K562 (cell line): ENCODE data around the gene DDOST. TPM values are rescaled to one million over a fixed set of nuclear protein-coding genes. Genes with fewer than 3 reads are reported as not detected.

Source experiments
- CBFA2T2 ChIP-seq: fragments of 450-650 bp; conservative IDR thresholded peaks from 2 replicates; pipeline ENCODE4 v1.6.1; 2017; ENCODE audit warnings: mild to moderate bottlenecking
- CBX3 ChIP-seq, 2 experiments: IDR thresholded peaks; 1 replicate in 1 of 2; 2 replicates in 1 of 2; pipeline ENCODE4 v1.6.1; 2012; ENCODE audit warnings: inconsistent platforms in 2 of 2, low read length in 2 of 2, borderline replicate concordance in 1 of 2, control low read depth in 1 of 2
- GABPB1 ChIP-seq: sonication (generic); formaldehyde crosslinking; IDR thresholded peaks from 2 replicates; pipeline ENCODE4 v1.8.0; 2022; ENCODE audit warnings: mild to moderate bottlenecking, missing genetic modification reagents
- HDAC2 ChIP-seq: fragments of 450-650 bp; IDR thresholded peaks from 2 replicates; pipeline ENCODE4 v1.6.1; 2016; ENCODE audit warnings: mild to moderate bottlenecking
- NFYB ChIP-seq: IDR thresholded peaks from 2 replicates; pipeline ENCODE4 v1.6.1; 2011; ENCODE audit warnings: mild to moderate bottlenecking, moderate library complexity; ENCODE audit not compliant: insufficient read length; ENCODE audit errors: extremely low read depth
- RAD51 ChIP-seq: fragments of 450-650 bp; IDR thresholded peaks from 2 replicates; pipeline ENCODE4 v1.7.1; 2016; ENCODE audit warnings: low read depth, mild to moderate bottlenecking, borderline replicate concordance
- RBM25 ChIP-seq: fragments of 200-400 bp; formaldehyde crosslinking; IDR thresholded peaks from 2 replicates; pipeline ENCODE4 v1.6.1; 2018; ENCODE audit warnings: low read length, low read depth, moderate library complexity; ENCODE audit not compliant: severe bottlenecking
- polyA plus RNA-seq, 8 experiments: library from polyadenylated mRNA; depleted of rRNA in 4 of 8; stranded (reverse) in 5 of 8; unstranded in 3 of 8; fragments of >200 nt; fragmentation: Nextera tagmentation in 2 of 8; fragmentation: Illumina TruSeq in 1 of 8; extraction: Ambion mirVana in 2 of 8; extraction: Trizol in 1 of 8; gene quantifications; 2 replicates each; pipeline versions ENCODE4 v1.2.1 to v1.2.3, GENCODE V29; 2011 to 2014; ENCODE audit warnings: inconsistent platforms in 1 of 8, missing spikeins in 1 of 8
- total RNA-seq, 7 experiments: library from RNA; depleted of rRNA in 6 of 7; stranded (reverse); fragments of >200 nt in 6 of 7; fragmentation: Illumina TruSeq in 2 of 7; extraction: Trizol in 2 of 7; gene quantifications; 2 replicates each; pipeline versions ENCODE4 v1.2.1 to v1.2.3, GENCODE V29; 2011 to 2021; ENCODE audit warnings: low replicate concordance in 1 of 7
- TF ChIP-seq, protein P1 (sequence below): sonication (generic); formaldehyde crosslinking; IDR thresholded peaks from 2 replicates; pipeline ENCODE4 v1.9.0; 2022; ENCODE audit warnings: mild to moderate bottlenecking, missing genetic modification reagents
- TF ChIP-seq, protein P2 (sequence below): fragments of 250-450 bp; sonication (Bioruptor Pico); IDR thresholded peaks from 2 replicates; pipeline ENCODE4 v1.9.0; 2021; ENCODE audit warnings: mild to moderate bottlenecking, inconsistent platforms

The DDOST gene
- total and polyA plus RNA-seq, 9 of the 15 experiments (the other 6 are each of a cell fraction or from before 2014, with no cell fraction given), result 173 to 306 (median 222) TPM

DNA sequence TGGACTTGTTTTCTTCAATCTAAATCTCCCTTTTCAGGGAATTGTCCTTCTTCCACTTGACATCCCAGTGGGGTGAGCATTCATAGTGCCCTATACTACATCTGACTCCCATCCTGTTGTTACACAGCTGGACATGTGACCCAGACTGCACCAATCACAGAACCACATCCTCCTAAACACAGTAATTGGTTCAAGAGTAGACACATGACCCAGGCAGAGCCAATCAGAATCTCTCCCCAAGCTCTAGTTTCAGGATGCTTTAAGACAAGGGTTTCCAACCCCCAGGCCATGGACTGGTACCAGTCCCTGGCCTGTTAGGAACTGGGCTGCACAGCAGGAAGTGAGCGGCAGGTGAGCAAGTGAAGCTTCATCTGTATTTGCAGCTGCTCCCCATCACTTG lies 5.6 kb upstream of the DDOST start (continued):
- TF ChIP-seq, protein P1, sequence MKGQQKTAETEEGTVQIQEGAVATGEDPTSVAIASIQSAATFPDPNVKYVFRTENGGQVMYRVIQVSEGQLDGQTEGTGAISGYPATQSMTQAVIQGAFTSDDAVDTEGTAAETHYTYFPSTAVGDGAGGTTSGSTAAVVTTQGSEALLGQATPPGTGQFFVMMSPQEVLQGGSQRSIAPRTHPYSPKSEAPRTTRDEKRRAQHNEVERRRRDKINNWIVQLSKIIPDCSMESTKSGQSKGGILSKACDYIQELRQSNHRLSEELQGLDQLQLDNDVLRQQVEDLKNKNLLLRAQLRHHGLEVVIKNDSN (CRISPR knock-in tag), result peak; percentile 95
- TF ChIP-seq CBFA2T2 (peak; percentile 53), GABPB1 (CRISPR knock-in tag) (no peak), RBM25 (peak; percentile 30), NFYB (peak; percentile 81), CBX3 (IDR thresholded peaks at IDR 0.05; ENCODE audit: borderline replicate concordance in 1 of 2, low read length in 2 of 2) (0 out of 3 replicates have a peak, but pooled peaks of 1 of the 2 experiments have one; percentile 29), HDAC2 (no peak), RAD51 (peak; percentile 94)
- TF ChIP-seq, protein P2, sequence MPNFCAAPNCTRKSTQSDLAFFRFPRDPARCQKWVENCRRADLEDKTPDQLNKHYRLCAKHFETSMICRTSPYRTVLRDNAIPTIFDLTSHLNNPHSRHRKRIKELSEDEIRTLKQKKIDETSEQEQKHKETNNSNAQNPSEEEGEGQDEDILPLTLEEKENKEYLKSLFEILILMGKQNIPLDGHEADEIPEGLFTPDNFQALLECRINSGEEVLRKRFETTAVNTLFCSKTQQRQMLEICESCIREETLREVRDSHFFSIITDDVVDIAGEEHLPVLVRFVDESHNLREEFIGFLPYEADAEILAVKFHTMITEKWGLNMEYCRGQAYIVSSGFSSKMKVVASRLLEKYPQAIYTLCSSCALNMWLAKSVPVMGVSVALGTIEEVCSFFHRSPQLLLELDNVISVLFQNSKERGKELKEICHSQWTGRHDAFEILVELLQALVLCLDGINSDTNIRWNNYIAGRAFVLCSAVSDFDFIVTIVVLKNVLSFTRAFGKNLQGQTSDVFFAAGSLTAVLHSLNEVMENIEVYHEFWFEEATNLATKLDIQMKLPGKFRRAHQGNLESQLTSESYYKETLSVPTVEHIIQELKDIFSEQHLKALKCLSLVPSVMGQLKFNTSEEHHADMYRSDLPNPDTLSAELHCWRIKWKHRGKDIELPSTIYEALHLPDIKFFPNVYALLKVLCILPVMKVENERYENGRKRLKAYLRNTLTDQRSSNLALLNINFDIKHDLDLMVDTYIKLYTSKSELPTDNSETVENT (CRISPR knock-in tag), result no peak
